PC-3 (cell line): ENCODE data around the gene THBS2. TPM values are rescaled to one million over a fixed set of nuclear protein-coding genes. Genes with fewer than 3 reads are reported as not detected.
A peak's percentile ranks its signal among the peaks of the same experiment; 100 is the strongest.

Source experiments
- ATAC-seq: fragments of 200-7000 bp; cut with Tn5 transposase; 2 replicates; pipeline ENCODE4 v1.9.1; 2020; ENCODE audit warnings: mild to moderate bottlenecking, moderate library complexity
- BruUV-seq: library from RNA; stranded (reverse); fragments of 400-500 nt; replicated peaks from 2 replicates; lab custom pipeline; 2021; lab: Mats Ljungman, UMichigan
- CTCF ChIA-PET: fragments of 300-600 bp; sonication (Branson Sonifier 250); formaldehyde crosslinking; loops from one replicate; lab custom pipeline; 2022; ENCODE audit warnings: antibody characterized with exemption; lab: Charles Lee
- POLR2A ChIA-PET: fragments of 300-600 bp; sonication (Branson Sonifier 250); formaldehyde crosslinking; loops from one replicate; lab custom pipeline; 2022; ENCODE audit warnings: antibody characterized with exemption; ENCODE audit not compliant: unreplicated experiment; lab: Charles Lee
- DNase-seq: peaks from one replicate; pipeline ENCODE4 v3.0.0-alpha.2; 2015
- H2AFZ ChIP-seq: fragments of 300-600 bp; sonication (generic); 2 replicates; pipeline ENCODE4 v1.6.0; 2016; ENCODE audit warnings: antibody characterized with exemption, low read length
- H3F3A ChIP-seq: fragments of 300-600 bp; sonication (generic); one replicate; pipeline ENCODE4 v1.6.0; 2017; ENCODE audit warnings: antibody characterized with exemption, low read length, control low read depth, mild to moderate bottlenecking; ENCODE audit not compliant: unreplicated experiment
- H3K27ac ChIP-seq: fragments of 300-600 bp; sonication (generic); 2 replicates; pipeline ENCODE4 v1.5.1; 2016; ENCODE audit warnings: mild to moderate bottlenecking, low read length
- H3K27me3 ChIP-seq: fragments of 300-600 bp; sonication (generic); 2 replicates; pipeline ENCODE4 v1.6.1; 2016; ENCODE audit warnings: low read length, mixed read lengths
- H3K36me3 ChIP-seq: fragments of 300-600 bp; sonication (generic); 2 replicates; pipeline ENCODE4 v1.6.1; 2016; ENCODE audit warnings: low read depth, mixed run types, low read length, mixed read lengths
- H3K4me1 ChIP-seq: fragments of 300-600 bp; sonication (generic); 2 replicates; pipeline ENCODE4 v1.5.1; 2016; ENCODE audit warnings: low read length; ENCODE audit not compliant: insufficient read depth
- H3K4me2 ChIP-seq: fragments of 300-600 bp; sonication (generic); 2 replicates; pipeline ENCODE4 v1.6.0; 2016; ENCODE audit warnings: low read length
- H3K4me3 ChIP-seq: fragments of 300-600 bp; sonication (generic); 2 replicates; pipeline ENCODE4 v1.5.1; 2016; ENCODE audit warnings: mild to moderate bottlenecking, low read length, mixed read lengths
- H3K79me2 ChIP-seq: fragments of 300-600 bp; sonication (generic); 2 replicates; pipeline ENCODE4 v1.6.1; 2017; ENCODE audit warnings: low read length, mixed read lengths
- H3K9ac ChIP-seq: fragments of 300-600 bp; sonication (generic); 2 replicates; pipeline ENCODE4 v1.6.0; 2016; ENCODE audit warnings: mild to moderate bottlenecking, low read length
- H3K9me2 ChIP-seq: fragments of 300-600 bp; sonication (generic); replicated peaks from 2 replicates; pipeline ENCODE4 v1.6.1; 2016; ENCODE audit warnings: mixed run types, low read length, mixed read lengths
- H3K9me3 ChIP-seq: fragments of 300-600 bp; sonication (generic); 2 replicates; pipeline ENCODE4 v1.6.1; 2016; ENCODE audit warnings: low read length, mixed read lengths
- H4K20me1 ChIP-seq: fragments of 300-600 bp; sonication (generic); 2 replicates; pipeline ENCODE4 v1.6.1; 2016; ENCODE audit warnings: low read length, mixed read lengths
- EZH2 ChIP-seq: fragments of 300-600 bp; sonication (generic); IDR thresholded peaks from one replicate; pipeline ENCODE4 v1.6.1; 2017; ENCODE audit warnings: antibody characterized with exemption, mild to moderate bottlenecking, low read length; ENCODE audit not compliant: unreplicated experiment
- EZH2phosphoT487 ChIP-seq: fragments of 300-600 bp; sonication (generic); IDR thresholded peaks from 2 replicates; pipeline ENCODE4 v1.6.1; 2018; ENCODE audit warnings: mild to moderate bottlenecking, antibody characterized with exemption, low read length, borderline replicate concordance
- intact Hi-C: fragments of 100-400 bp; cut with micrococcal nuclease; formaldehyde crosslinking; loops from 2 replicates; pipeline ENCODE4 v1.9.0; 2023
- total RNA-seq: library from RNA; depleted of rRNA; stranded (reverse); fragments of >200 nt; gene quantifications from 2 replicates; pipeline ENCODE4 v1.2.3, GENCODE V29; 2014
- TF ChIP-seq, protein P1 (sequence below): fragments of 300-600 bp; sonication (generic); conservative IDR thresholded peaks from 2 replicates; pipeline ENCODE4 v1.5.1; 2017; ENCODE audit warnings: antibody characterized with exemption, low read depth, mild to moderate bottlenecking, low read length

THBS2 gene
- total RNA-seq, 1 experiment from 2014 or later, result not detected

DNA sequence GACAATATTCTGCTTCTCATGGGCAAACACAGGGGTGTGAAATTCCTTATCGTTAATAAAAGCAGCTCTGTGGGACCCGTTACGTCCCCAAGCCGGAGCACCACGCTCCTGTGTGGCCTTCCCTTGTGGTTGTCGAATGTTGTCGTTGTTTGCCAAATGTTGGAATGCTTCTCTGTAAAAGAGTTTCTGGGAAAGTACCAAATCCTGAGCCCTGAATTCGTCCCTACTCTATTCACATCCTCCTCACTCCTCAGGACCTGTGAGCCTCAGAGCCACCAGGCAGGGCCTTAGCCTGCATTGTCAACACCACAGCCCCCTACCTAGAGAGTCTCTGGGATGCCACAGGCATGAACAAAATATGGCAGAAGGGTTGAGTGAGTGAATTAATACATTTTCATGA lies 64.0 kb downstream of the THBS2 start:
- Histone ChIP-seq H3K27me3 (no peaks in the 10 kb centered on the region), H3K9me3 (no peaks in the 10 kb centered on the region), H3K4me1 (no peaks in the 10 kb centered on the region), H3K36me3 (no peaks in the 10 kb centered on the region), H3K4me2 (no peak overlapping the region), H4K20me1 (no peaks in the 10 kb centered on the region), H3K27ac (no peak overlapping the region), H2AFZ (no peak overlapping the region), H3K4me3 (no peak overlapping the region), H3K9me2 (no peaks in the 10 kb centered on the region), H3F3A (no peaks in the 10 kb centered on the region), H3K79me2 (no peaks in the 10 kb centered on the region), H3K9ac (no peak overlapping the region)
- no TSS peak for BruUV-seq
- POLR2A ChIA-PET, result no interaction called here
- TF ChIP-seq EZH2 (no peak), EZH2phosphoT487 (no peak)
- TF ChIP-seq, protein P1, sequence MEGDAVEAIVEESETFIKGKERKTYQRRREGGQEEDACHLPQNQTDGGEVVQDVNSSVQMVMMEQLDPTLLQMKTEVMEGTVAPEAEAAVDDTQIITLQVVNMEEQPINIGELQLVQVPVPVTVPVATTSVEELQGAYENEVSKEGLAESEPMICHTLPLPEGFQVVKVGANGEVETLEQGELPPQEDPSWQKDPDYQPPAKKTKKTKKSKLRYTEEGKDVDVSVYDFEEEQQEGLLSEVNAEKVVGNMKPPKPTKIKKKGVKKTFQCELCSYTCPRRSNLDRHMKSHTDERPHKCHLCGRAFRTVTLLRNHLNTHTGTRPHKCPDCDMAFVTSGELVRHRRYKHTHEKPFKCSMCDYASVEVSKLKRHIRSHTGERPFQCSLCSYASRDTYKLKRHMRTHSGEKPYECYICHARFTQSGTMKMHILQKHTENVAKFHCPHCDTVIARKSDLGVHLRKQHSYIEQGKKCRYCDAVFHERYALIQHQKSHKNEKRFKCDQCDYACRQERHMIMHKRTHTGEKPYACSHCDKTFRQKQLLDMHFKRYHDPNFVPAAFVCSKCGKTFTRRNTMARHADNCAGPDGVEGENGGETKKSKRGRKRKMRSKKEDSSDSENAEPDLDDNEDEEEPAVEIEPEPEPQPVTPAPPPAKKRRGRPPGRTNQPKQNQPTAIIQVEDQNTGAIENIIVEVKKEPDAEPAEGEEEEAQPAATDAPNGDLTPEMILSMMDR, result no peak
- no peak for DNase-seq
- ATAC-seq, result no peak
- intact Hi-C loops, result no loop called here
- CTCF ChIA-PET, result no interaction called here

DNA sequence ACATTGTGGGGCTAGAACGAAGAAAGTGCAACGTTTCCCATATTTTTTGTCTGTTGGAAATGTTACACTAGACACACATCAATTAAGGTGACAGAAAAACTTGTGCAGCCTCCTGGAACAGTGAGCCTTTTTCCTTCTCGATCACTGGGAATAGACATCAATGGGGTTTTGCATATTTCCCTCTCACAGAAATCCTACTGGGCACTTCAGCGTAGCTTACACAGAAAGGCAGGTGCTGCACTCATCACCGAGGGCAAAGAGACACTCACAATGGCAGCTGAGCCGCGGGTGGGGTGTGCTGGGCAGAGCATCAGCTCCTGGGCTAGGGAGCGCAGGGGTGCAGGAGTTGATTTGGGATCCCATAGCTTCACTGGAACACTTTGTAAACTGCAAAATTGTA lies 64.5 kb downstream of the THBS2 start:
- H3K79me2 ChIP-seq, result no peaks in the 10 kb centered on the region
- no peaks in the 10 kb centered on the region for H3F3A ChIP-seq
- intact Hi-C loops, result no loop called here
- H3K9me3 ChIP-seq, result no peaks in the 10 kb centered on the region
- H3K27ac ChIP-seq, result no peak overlapping the region
- TF ChIP-seq EZH2phosphoT487, result no peak
- TF ChIP-seq, protein P1, result no peak
- no peak for TF ChIP-seq EZH2
- no peak overlapping the region for H3K4me2 ChIP-seq
- no peak overlapping the region for H2AFZ ChIP-seq
- no peaks in the 10 kb centered on the region for H3K27me3 ChIP-seq
- CTCF ChIA-PET, result no interaction called here
- H3K4me3 ChIP-seq, result no peak overlapping the region
- POLR2A ChIA-PET, result no interaction called here
- no peaks in the 10 kb centered on the region for H3K4me1 ChIP-seq
- H3K9me2 ChIP-seq, result no peaks in the 10 kb centered on the region
- ATAC-seq (no peak), DNase-seq (no peak)
- no peaks in the 10 kb centered on the region for H3K36me3 ChIP-seq
- BruUV-seq, result no TSS peak
- H4K20me1 ChIP-seq, result no peaks in the 10 kb centered on the region
- no peak overlapping the region for H3K9ac ChIP-seq

DNA sequence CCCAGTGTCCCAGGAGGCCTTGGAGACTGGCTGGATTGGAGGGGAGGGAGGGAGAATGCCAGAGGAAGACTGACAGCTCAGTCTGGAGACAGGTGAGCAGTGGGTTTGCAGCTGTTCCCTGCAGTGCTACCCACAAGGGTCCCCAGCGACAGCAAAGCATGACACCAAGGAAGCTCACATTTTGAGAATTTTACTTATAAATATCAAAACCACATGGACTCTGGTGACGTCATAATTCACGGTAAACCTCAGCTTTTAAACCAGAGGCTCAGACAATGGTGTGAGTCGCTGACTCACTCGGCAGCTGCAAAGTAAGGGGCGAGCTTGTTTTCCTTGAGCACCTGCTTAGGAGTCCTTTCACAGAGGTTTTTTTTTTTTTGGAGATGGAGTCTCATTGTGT lies 65.2 kb downstream of the THBS2 start:
- Histone ChIP-seq H3K79me2 (no peaks in the 10 kb centered on the region), H3K9me2 (no peaks in the 10 kb centered on the region), H3K27ac (no peak overlapping the region), H4K20me1 (no peaks in the 10 kb centered on the region), H3K4me1 (no peaks in the 10 kb centered on the region), H3F3A (no peaks in the 10 kb centered on the region), H3K27me3 (no peaks in the 10 kb centered on the region), H3K9ac (no peak overlapping the region), H2AFZ (no peak overlapping the region), H3K36me3 (no peaks in the 10 kb centered on the region), H3K4me2 (no peak overlapping the region), H3K4me3 (no peak overlapping the region), H3K9me3 (no peaks in the 10 kb centered on the region)
- ChIA-PET POLR2A (no interaction called here), CTCF (no interaction called here)
- no TSS peak for BruUV-seq
- intact Hi-C loops, result no loop called here
- ATAC-seq, result no peak
- DNase-seq, result peak; percentile 37
- TF ChIP-seq, protein P1, result no peak
- TF ChIP-seq EZH2 (no peak), EZH2phosphoT487 (no peak)
